Nephron progenitor cell (in vitro differentiated cells): ENCODE results near the gene GCNT1.
"Not testable (repeated sequence)": the region's sequence is repeated elsewhere in the genome, so short reads cannot be mapped to it uniquely, and the experiment has no call there.

Experiments
- DNase-seq: peaks from one replicate; pipeline ENCODE4 v3.0.0; 2021
- H3K27ac Mint-ChIP-seq: 2 replicates; pipeline ENCODE4 v1.8.0; 2021; ENCODE audit warnings: mild to moderate bottlenecking, moderate library complexity, mixed read lengths
- H3K27me3 Mint-ChIP-seq: 2 replicates; pipeline ENCODE4 v1.8.0; 2021; ENCODE audit warnings: mild to moderate bottlenecking, low read depth, mixed read lengths; ENCODE audit not compliant: poor library complexity
- H3K36me3 Mint-ChIP-seq: 2 replicates; pipeline ENCODE4 v1.8.0; 2021; ENCODE audit warnings: low read depth, mixed read lengths
- H3K4me1 Mint-ChIP-seq: 2 replicates; pipeline ENCODE4 v1.8.0; 2021; ENCODE audit warnings: mixed read lengths
- H3K4me3 Mint-ChIP-seq: 2 replicates; pipeline ENCODE4 v1.8.0; 2021; ENCODE audit warnings: mild to moderate bottlenecking, moderate library complexity, mixed read lengths
- H3K9me3 Mint-ChIP-seq: 2 replicates; pipeline ENCODE4 v1.8.0; 2021; ENCODE audit warnings: mild to moderate bottlenecking, moderate library complexity, mixed read lengths
- TF ChIP-seq, protein P1 (sequence below): fragments of 200-600 bp; sonication (generic); IDR thresholded peaks from 2 replicates; pipeline ENCODE4 v1.5.0; 2021; ENCODE audit warnings: antibody characterized with exemption

GCNT1 gene

DNA sequence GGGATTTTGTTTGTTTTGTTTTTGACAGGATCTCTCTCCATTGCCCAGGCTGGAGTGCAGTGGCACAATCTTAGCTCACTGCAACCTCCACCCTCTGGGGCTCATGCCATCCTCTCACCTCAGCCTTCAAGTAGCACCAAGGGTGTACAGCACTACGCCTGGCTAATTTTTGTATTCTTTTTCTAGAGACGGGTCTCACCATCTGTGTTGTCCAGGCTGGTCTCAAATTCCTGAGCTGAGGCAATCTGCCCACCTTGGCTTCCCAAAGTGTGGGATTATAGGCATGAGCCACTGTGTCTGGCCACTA lies 7.3 kb downstream of the GCNT1 start:
- peak overlapping the region; percentile 10 for H3K27ac Mint-ChIP-seq

DNA sequence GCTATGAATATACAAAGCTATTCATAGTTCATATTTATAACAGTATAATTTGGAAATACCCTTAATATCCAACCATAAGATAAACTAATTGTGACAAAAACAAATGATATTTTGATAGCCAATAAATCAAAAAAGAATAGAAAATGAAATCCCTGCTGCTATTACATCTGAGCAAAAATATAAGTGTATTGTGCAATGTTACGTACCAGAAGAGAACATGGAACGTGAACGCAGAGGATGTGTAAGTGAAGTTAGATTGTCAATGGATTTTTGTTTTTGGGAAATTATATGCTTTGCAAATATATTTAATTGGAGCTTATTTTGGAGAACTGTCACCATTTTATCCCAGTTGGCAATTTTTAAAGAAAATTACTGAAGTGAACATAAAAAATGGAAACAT lies 15.4 kb downstream of the GCNT1 start:
- TF ChIP-seq, protein P1, sequence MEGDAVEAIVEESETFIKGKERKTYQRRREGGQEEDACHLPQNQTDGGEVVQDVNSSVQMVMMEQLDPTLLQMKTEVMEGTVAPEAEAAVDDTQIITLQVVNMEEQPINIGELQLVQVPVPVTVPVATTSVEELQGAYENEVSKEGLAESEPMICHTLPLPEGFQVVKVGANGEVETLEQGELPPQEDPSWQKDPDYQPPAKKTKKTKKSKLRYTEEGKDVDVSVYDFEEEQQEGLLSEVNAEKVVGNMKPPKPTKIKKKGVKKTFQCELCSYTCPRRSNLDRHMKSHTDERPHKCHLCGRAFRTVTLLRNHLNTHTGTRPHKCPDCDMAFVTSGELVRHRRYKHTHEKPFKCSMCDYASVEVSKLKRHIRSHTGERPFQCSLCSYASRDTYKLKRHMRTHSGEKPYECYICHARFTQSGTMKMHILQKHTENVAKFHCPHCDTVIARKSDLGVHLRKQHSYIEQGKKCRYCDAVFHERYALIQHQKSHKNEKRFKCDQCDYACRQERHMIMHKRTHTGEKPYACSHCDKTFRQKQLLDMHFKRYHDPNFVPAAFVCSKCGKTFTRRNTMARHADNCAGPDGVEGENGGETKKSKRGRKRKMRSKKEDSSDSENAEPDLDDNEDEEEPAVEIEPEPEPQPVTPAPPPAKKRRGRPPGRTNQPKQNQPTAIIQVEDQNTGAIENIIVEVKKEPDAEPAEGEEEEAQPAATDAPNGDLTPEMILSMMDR: no peak
- H3K4me1 Mint-ChIP-seq: peaks cover 38% of the 10 kb centered on the region
- no peak overlapping the region for H3K27ac Mint-ChIP-seq
- no peak overlapping the region for H3K4me3 Mint-ChIP-seq
- no peak for DNase-seq
- peaks cover 36% of the 10 kb centered on the region for H3K36me3 Mint-ChIP-seq
- H3K9me3 Mint-ChIP-seq: peaks cover 19% of the 10 kb centered on the region
- peaks cover 2% of the 10 kb centered on the region for H3K27me3 Mint-ChIP-seq

More for the DNA sequence above, 7.3 kb downstream of the GCNT1 start:
- no peak for DNase-seq
- Mint-ChIP-seq H3K36me3 (peaks cover 23% of the 10 kb centered on the region), H3K27me3 (no peaks in the 10 kb centered on the region), H3K4me3 (no peak overlapping the region), H3K4me1 (peaks cover 33% of the 10 kb centered on the region), H3K9me3 (no peaks in the 10 kb centered on the region)
- TF ChIP-seq, protein P1: no peak

DNA sequence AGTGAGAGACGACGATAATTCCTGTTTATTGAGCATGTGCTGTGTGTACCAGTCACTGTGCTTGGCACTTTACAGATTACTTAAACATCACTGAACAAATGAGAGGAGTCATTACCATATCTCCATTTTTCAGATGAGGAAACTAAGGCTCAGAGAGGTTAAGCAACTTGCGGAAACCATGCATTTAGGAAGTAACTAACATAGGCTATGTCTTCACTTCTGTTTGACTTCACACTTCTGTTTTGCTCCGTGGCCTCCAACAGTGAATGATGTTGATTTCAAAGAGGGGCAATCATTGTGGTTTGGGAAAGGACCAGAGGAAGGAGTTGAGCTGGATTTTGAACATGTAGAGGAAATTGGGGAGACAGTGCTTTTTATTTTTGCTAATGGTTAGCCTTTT lies 16.7 kb downstream of the GCNT1 start:
- no peak overlapping the region for H3K27ac Mint-ChIP-seq
- no peak overlapping the region for H3K4me3 Mint-ChIP-seq
- H3K36me3 Mint-ChIP-seq: peaks cover 42% of the 10 kb centered on the region
- H3K27me3 Mint-ChIP-seq: peaks cover 2% of the 10 kb centered on the region
- peaks cover 34% of the 10 kb centered on the region for H3K4me1 Mint-ChIP-seq
- TF ChIP-seq, protein P1: no peak
- no peak for DNase-seq
- H3K9me3 Mint-ChIP-seq: peaks cover 28% of the 10 kb centered on the region

DNA sequence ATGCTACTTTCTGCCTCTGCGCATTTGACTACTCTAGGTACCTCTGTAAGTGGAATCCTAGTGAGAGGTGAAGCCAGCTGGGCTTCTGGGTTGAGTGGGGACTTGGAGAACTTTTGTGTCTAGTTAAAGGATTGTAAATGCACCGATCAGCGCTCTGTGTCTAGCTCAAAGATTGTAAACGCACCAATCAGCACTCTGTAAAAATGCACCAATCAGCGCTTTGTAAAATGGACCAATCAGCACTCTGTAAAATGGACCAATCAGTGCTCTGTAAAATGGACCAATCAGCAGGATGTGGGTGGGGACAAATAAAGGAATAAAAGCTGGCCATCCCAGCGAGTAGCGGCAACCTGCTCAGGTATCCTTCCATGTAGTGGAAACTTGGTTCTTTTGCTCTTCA lies 18.8 kb downstream of the GCNT1 start:
- peaks cover 52% of the 10 kb centered on the region for H3K36me3 Mint-ChIP-seq
- peaks cover 13% of the 10 kb centered on the region for H3K4me1 Mint-ChIP-seq
- not testable (repeated sequence) for DNase-seq, H3K27ac Mint-ChIP-seq, H3K4me3 Mint-ChIP-seq, H3K27me3 Mint-ChIP-seq
- H3K9me3 Mint-ChIP-seq: peaks cover 39% of the 10 kb centered on the region

DNA sequence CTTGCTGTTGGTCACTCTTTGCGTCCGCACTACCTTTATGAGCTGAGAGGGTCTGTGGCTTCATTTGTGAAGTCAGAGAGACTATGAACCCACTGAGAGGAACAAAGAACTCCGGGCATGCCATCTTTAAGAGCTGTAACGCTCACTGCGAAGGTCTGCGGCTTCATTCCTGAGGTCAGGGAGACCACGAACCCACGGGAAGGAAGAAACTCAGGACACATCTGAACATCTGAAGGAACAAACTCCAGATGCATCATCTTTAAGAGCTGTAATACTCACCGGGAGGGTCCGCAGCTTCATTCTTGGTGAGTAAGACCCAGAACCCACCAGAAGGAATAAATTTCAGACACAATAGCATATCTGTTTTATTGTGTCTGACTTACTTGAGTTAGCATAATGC lies 19.2 kb downstream of the GCNT1 start:
- Mint-ChIP-seq H3K9me3 (peaks cover 39% of the 10 kb centered on the region), H3K27me3 (peaks cover 2% of the 10 kb centered on the region), H3K4me3 (no peak overlapping the region), H3K4me1 (peaks cover 9% of the 10 kb centered on the region), H3K27ac (no peak overlapping the region), H3K36me3 (peaks cover 52% of the 10 kb centered on the region)
- DNase-seq: no peak
- TF ChIP-seq, protein P1: no peak

DNA sequence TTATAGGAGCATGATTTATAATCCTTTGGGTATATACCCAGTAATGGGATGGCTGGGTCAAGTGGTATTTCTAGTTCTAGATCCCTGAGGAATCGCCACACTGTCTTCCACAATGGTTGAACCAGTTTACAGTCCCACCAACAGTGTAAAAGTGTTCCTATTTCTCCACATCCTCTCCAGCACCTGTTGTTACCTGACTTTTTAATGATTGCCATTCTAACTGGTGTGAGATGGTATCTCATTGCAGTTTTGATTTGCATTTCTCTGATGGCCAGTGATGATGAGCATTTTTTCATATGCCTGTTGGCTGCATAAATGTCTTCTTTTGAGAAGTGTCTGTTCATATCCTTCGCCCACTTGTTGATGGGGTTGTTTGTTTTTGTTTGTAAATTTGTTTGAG lies 20.4 kb downstream of the GCNT1 start:
- H3K27me3 Mint-ChIP-seq, H3K4me1 Mint-ChIP-seq, DNase-seq, H3K4me3 Mint-ChIP-seq, H3K27ac Mint-ChIP-seq: not testable (repeated sequence)
- peaks cover 39% of the 10 kb centered on the region for H3K9me3 Mint-ChIP-seq
- H3K36me3 Mint-ChIP-seq: peaks cover 52% of the 10 kb centered on the region

DNA sequence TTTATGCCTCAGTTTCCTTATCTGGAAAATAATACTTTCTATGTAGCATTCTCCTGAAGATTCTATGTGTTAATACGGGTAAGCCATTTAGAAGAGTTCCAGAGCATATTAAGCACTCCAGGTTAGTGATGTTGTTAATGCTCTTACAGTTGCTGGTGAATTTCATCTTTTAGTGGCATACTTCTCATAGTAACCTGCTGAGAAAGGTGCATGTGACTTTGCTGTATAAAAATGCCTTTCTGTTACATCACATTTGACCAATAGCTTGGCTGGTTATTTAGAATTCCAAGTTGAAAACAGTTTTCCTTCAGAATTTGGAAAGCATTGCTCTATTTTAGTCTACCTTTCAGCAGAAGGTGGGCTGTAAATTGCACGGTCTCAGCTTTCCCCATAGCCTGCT lies 27.2 kb downstream of the GCNT1 start:
- Mint-ChIP-seq H3K36me3 (peaks cover 64% of the 10 kb centered on the region), H3K27ac (no peak overlapping the region), H3K9me3 (peaks cover 35% of the 10 kb centered on the region), H3K4me3 (no peak overlapping the region), H3K27me3 (peaks cover 8% of the 10 kb centered on the region), H3K4me1 (peaks cover 5% of the 10 kb centered on the region)
- no peak for DNase-seq
- TF ChIP-seq, protein P1: no peak
